Measurements from ENCODE around the gene SF3A2.

GRCh38 chr19:2249880-2250765 lies 13.5 kb downstream of the SF3A2 start:
- TF ChIP-seq CTCF (IDR thresholded peaks at IDR 0.05) (no peak), EZH2 (IDR thresholded peaks at IDR 0.05) (no peak)
